OCI-LY3 (cell line): ENCODE results near the gene POGLUT3.

Source experiments
- H2AFZ ChIP-seq: fragments of 200-600, 300-600 bp; shearing (Covaris generic); 2 replicates; pipeline ENCODE4 v1.6.0; 2014; ENCODE audit warnings: antibody characterized with exemption, low read depth, low read length
- H3K27ac ChIP-seq: fragments of 200-600, 300-600 bp; sonication (generic); 2 replicates; pipeline ENCODE4 v1.5.1; 2014; ENCODE audit warnings: mild to moderate bottlenecking, low read length, moderate library complexity, mixed read lengths
- H3K27me3 ChIP-seq: fragments of 200-600, 300-600 bp; sonication (generic); 2 replicates; pipeline ENCODE4 v1.6.1; 2014; ENCODE audit warnings: low read depth, low read length, mixed read lengths
- H3K36me3 ChIP-seq: fragments of 200-600, 300-600 bp; sonication (generic); replicated peaks from 2 replicates; pipeline ENCODE3; 2014; ENCODE audit warnings: low read depth, low read length, mixed read lengths
- H3K4me1 ChIP-seq: fragments of 300-600, 200-600 bp; sonication (generic); 2 replicates; pipeline ENCODE4 v1.6.1; 2014; ENCODE audit warnings: low read length, mixed read lengths
- H3K4me2 ChIP-seq: fragments of 200-600, 300-600 bp; sonication (generic); 2 replicates; pipeline ENCODE4 v1.6.1; 2014; ENCODE audit warnings: low read length, mixed read lengths
- H3K4me3 ChIP-seq: fragments of 300-600, 200-600 bp; sonication (generic); 2 replicates; pipeline ENCODE4 v1.5.1; 2014; ENCODE audit warnings: antibody characterized with exemption, mild to moderate bottlenecking, low read length, moderate library complexity
- H3K79me2 ChIP-seq: fragments of 300-600, 200-600 bp; shearing (Covaris generic); 2 replicates; pipeline ENCODE4 v1.6.1; 2014; ENCODE audit warnings: mild to moderate bottlenecking, low read length, mixed read lengths
- H3K9ac ChIP-seq: fragments of 300-600, 200-600 bp; shearing (Covaris generic); 2 replicates; pipeline ENCODE4 v1.6.0; 2014; ENCODE audit warnings: mild to moderate bottlenecking, low read length, moderate library complexity
- H3K9me3 ChIP-seq: fragments of 200-600, 300-600 bp; shearing (Covaris generic); 2 replicates; pipeline ENCODE4 v1.6.1; 2014; ENCODE audit warnings: low read length, mixed read lengths; ENCODE audit not compliant: insufficient read depth
- H4K20me1 ChIP-seq: fragments of 200-600, 300-600 bp; sonication (generic); 2 replicates; pipeline ENCODE4 v1.6.1; 2016; ENCODE audit warnings: low read length, mixed read lengths; ENCODE audit not compliant: insufficient read depth
- CTCF ChIP-seq: fragments of 200-600, 300-600 bp; sonication (generic); IDR thresholded peaks from 2 replicates; pipeline ENCODE4 v1.5.1; 2014; ENCODE audit warnings: antibody characterized with exemption, low read length, low read depth
- EZH2phosphoT487 ChIP-seq: fragments of 200-600 bp; shearing (Covaris generic); IDR thresholded peaks from 2 replicates; pipeline ENCODE4 v1.6.1; 2018; ENCODE audit warnings: antibody characterized with exemption, mixed run types, low read depth

The POGLUT3 gene

GRCh38 chr11:108474664-108475463, 23.3 kb downstream of the POGLUT3 start:
- H3K9ac ChIP-seq = no peak overlapping the region
- TF ChIP-seq CTCF (no peak), EZH2phosphoT487 (no peak)

GRCh38 chr11:108472681-108473080, 25.5 kb downstream of the POGLUT3 start:
- Histone ChIP-seq H3K79me2 (no peaks in the 10 kb centered on the region), H3K9me3 (no peaks in the 10 kb centered on the region), H3K4me3 (no peak overlapping the region), H3K4me2 (no peak overlapping the region), H3K27me3 (no peaks in the 10 kb centered on the region), H3K27ac (no peak overlapping the region), H4K20me1 (no peaks in the 10 kb centered on the region), H3K9ac (no peak overlapping the region), H2AFZ (no peak overlapping the region), H3K4me1 (peaks cover 6% of the 10 kb centered on the region; the same call in 1 of the 2 replicates), H3K36me3 (no peaks in the 10 kb centered on the region)
- TF ChIP-seq CTCF (no peak), EZH2phosphoT487 (no peak)

More at GRCh38 chr11:108474664-108475463, 23.3 kb downstream of the POGLUT3 start:
- Histone ChIP-seq H3K4me2 (no peak overlapping the region), H3K36me3 (no peaks in the 10 kb centered on the region), H3K4me1 (no peaks in the 10 kb centered on the region), H2AFZ (no peak overlapping the region), H4K20me1 (no peaks in the 10 kb centered on the region), H3K4me3 (no peak overlapping the region), H3K9me3 (no peaks in the 10 kb centered on the region), H3K27ac (no peak overlapping the region), H3K79me2 (no peaks in the 10 kb centered on the region), H3K27me3 (no peaks in the 10 kb centered on the region)

DNA sequence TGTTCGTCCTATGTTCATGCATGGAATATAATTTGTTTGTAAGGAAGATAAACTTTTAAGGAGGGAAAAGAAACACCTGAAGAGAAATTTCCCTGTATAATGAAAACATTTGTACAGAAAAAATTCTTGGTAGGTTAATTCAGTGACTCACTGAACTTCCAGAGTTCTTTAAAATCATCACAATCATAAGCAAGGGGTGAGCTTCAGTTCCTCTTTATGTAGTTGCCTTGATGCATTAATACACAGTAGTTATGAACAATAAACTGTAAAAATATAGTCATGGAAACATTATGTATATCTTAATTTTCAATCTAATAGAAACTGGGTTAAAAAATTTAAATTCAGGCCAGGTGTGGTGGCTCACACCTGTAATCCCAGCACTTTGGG, 29.7 kb downstream of the POGLUT3 start:
- H3K79me2 ChIP-seq = no peaks in the 10 kb centered on the region
- no peaks in the 10 kb centered on the region for H4K20me1 ChIP-seq
- peaks cover 6% of the 10 kb centered on the region; the same call in 1 of the 2 replicates for H3K4me1 ChIP-seq
- H2AFZ ChIP-seq = peak overlapping the region; percentile 52; the same call in 1 of the 2 replicates
- peak overlapping the region; percentile 98 for H3K4me3 ChIP-seq
- H3K4me2 ChIP-seq = peak overlapping the region; percentile 65; the same call in 1 of the 2 replicates
- H3K36me3 ChIP-seq = no peaks in the 10 kb centered on the region
- H3K27ac ChIP-seq = no peak overlapping the region
- no peak overlapping the region for H3K9ac ChIP-seq
- no peaks in the 10 kb centered on the region for H3K27me3 ChIP-seq
- no peaks in the 10 kb centered on the region for H3K9me3 ChIP-seq
- TF ChIP-seq CTCF (no peak), EZH2phosphoT487 (no peak)

GRCh38 chr11:108467091-108467823, 30.9 kb downstream of the POGLUT3 start, which contains the start of gene C11orf65:
Gene C11orf65 (minus strand): TSS chr11:108467529. CDS start chr11:108461559, 5,970 bp downstream.
- TF ChIP-seq CTCF (no peak), EZH2phosphoT487 (no peak)
- no peaks in the 10 kb centered on the region for H3K79me2 ChIP-seq
- H3K27me3 ChIP-seq = no peaks in the 10 kb centered on the region

More at GRCh38 chr11:108467091-108467823, 30.9 kb downstream of the POGLUT3 start, which contains the start of gene C11orf65:
- peak within 1 kb of the TSS; percentile 98 for H3K4me3 ChIP-seq
- no peaks in the 10 kb centered on the region for H4K20me1 ChIP-seq
- H3K4me2 ChIP-seq = peak within 1 kb of the TSS; percentile 88
- H3K4me1 ChIP-seq = peaks cover 6% of the 10 kb centered on the region; the same call in 1 of the 2 replicates
- H2AFZ ChIP-seq = peak within 1 kb of the TSS; percentile 89
- peak within 1 kb of the TSS; percentile 93 for H3K9ac ChIP-seq
- H3K9me3 ChIP-seq = no peaks in the 10 kb centered on the region
- peak within 1 kb of the TSS; percentile 67 for H3K27ac ChIP-seq
- H3K36me3 ChIP-seq = no peaks in the 10 kb centered on the region
